Osteoblast (primary cell): ENCODE data around the gene ARHGEF40. TPM values are rescaled to one million over a fixed set of nuclear protein-coding genes. Genes with fewer than 3 reads are reported as not detected.

ENCODE experiments used
- DNase-seq: peaks from one replicate; pipeline ENCODE4 v3.0.0; 2011; ENCODE audit warnings: low spot score, mixed read lengths; ENCODE audit not compliant: insufficient read length; ENCODE audit errors: missing footprints
- H2AFZ ChIP-seq: 2 replicates; pipeline ENCODE4 v1.6.0; 2011; ENCODE audit warnings: mild to moderate bottlenecking, low read length
- H3K27ac ChIP-seq: 2 replicates; pipeline ENCODE4 v1.5.1; 2011; ENCODE audit warnings: mild to moderate bottlenecking, low read depth, low read length, moderate library complexity
- H3K27me3 ChIP-seq: 2 replicates; pipeline ENCODE4 v1.6.0; 2012; ENCODE audit warnings: mild to moderate bottlenecking, control low read depth, inconsistent platforms, low read length, moderate library complexity; ENCODE audit not compliant: insufficient read depth
- H3K36me3 ChIP-seq: 2 replicates; pipeline ENCODE4 v1.5.1; 2011; ENCODE audit warnings: mild to moderate bottlenecking, low read length, control low read depth, moderate library complexity; ENCODE audit not compliant: insufficient read depth
- H3K4me1 ChIP-seq: 2 replicates; pipeline ENCODE4 v1.5.1; 2011; ENCODE audit warnings: mild to moderate bottlenecking, low read length, control low read depth, moderate library complexity; ENCODE audit not compliant: insufficient read depth
- H3K4me2 ChIP-seq: 2 replicates; pipeline ENCODE4 v1.6.0; 2011; ENCODE audit warnings: mild to moderate bottlenecking, low read length; ENCODE audit not compliant: insufficient read depth
- H3K4me3 ChIP-seq: fragments of 200-600 bp; sonication (generic); 3 replicates; pipeline ENCODE4 v1.5.1; 2012; ENCODE audit warnings: mild to moderate bottlenecking, low read length, inconsistent platforms; ENCODE audit not compliant: insufficient read depth
- H3K79me2 ChIP-seq: 2 replicates; pipeline ENCODE4 v1.6.0; 2012; ENCODE audit warnings: mild to moderate bottlenecking, low read length, control low read depth, inconsistent platforms; ENCODE audit not compliant: insufficient read depth
- H3K9me3 ChIP-seq: 2 replicates; pipeline ENCODE4 v1.5.1; 2011; ENCODE audit warnings: low read depth, low read length, control low read depth
- H4K20me1 ChIP-seq: 2 replicates; pipeline ENCODE4 v1.6.0; 2012; ENCODE audit warnings: mild to moderate bottlenecking, low read length, control low read depth; ENCODE audit not compliant: insufficient read depth
- CTCF ChIP-seq: IDR thresholded peaks from 2 replicates; pipeline ENCODE4 v1.5.1; 2011; ENCODE audit warnings: mild to moderate bottlenecking, low read depth, low read length, moderate library complexity; ENCODE audit errors: extremely low read depth
- total RNA-seq: library from RNA; depleted of rRNA; stranded (reverse); fragments of >200 nt; gene quantifications from 2 replicates; pipeline ENCODE4 v1.2.3, GENCODE V29; 2012

Gene ARHGEF40
- total RNA-seq, 1 donor, result 33.3 TPM

DNA sequence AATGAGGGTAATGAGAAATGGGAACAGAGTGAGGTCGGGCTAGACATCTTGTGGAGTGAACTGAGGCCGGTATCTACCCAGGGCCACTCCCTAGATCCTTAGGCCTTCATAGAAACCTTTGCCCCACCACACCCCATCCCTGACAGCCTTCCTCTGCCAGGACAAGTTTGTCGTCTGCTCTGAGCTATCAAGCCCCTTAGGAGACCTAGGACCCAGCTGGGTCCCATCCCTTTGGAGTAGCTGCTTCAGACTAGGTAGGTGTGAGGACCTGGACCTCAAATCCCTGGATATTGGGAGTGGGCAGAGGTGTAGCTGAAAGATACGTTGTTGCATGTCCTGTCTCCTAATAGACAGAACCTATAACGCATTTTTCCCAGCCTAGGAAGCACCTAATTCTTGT lies 30.8 kb downstream of the ARHGEF40 start, which contains the start of gene TMEM253:
Gene TMEM253 (plus strand): TSS at position 136 of the 400 bp plus-strand sequence. CDS start 278 bp downstream, outside the sequence.
- H3K27ac ChIP-seq, result no peak within 1 kb of the TSS
- peak; percentile 77 for DNase-seq

GRCh38 chr14:21101802-21102413 lies 31.8 kb downstream of the ARHGEF40 start:
- Histone ChIP-seq H2AFZ (no peak overlapping the region), H3K36me3 (no peaks in the 10 kb centered on the region), H3K9me3 (no peaks in the 10 kb centered on the region), H3K4me2 (no peak overlapping the region), H3K79me2 (no peaks in the 10 kb centered on the region), H3K27ac (no peak overlapping the region), H3K4me3 (no peak overlapping the region), H3K27me3 (peaks cover 6% of the 10 kb centered on the region), H3K4me1 (peaks cover 33% of the 10 kb centered on the region), H4K20me1 (no peaks in the 10 kb centered on the region)
- no peak for TF ChIP-seq CTCF
- DNase-seq, result no peak

More for the DNA sequence above, 30.8 kb downstream of the ARHGEF40 start, which contains the start of gene TMEM253:
- no peak within 1 kb of the TSS for H3K4me2 ChIP-seq
- no peak within 1 kb of the TSS for H3K4me3 ChIP-seq
- no peak for TF ChIP-seq CTCF
- H3K9me3 ChIP-seq, result no peaks in the 10 kb centered on the region
- no peaks in the 10 kb centered on the region for H4K20me1 ChIP-seq
- H3K27me3 ChIP-seq, result peaks cover 6% of the 10 kb centered on the region
- H2AFZ ChIP-seq, result no peak within 1 kb of the TSS
- H3K79me2 ChIP-seq, result no peaks in the 10 kb centered on the region
- H3K4me1 ChIP-seq, result peaks cover 27% of the 10 kb centered on the region
- no peaks in the 10 kb centered on the region for H3K36me3 ChIP-seq

- no peak for TF ChIP-seq CTCF
- H3K27ac ChIP-seq, result no peak overlapping the region
- peak overlapping the region; percentile 79 for H2AFZ ChIP-seq
- H3K36me3 ChIP-seq, result no peaks in the 10 kb centered on the region
- H3K9me3 ChIP-seq, result no peaks in the 10 kb centered on the region
- no peaks in the 10 kb centered on the region for H3K79me2 ChIP-seq
- H3K4me2 ChIP-seq, result peak overlapping the region; percentile 89
- no peaks in the 10 kb centered on the region for H4K20me1 ChIP-seq
- H3K4me1 ChIP-seq, result peaks cover 40% of the 10 kb centered on the region
- peak overlapping the region; percentile 84 for H3K4me3 ChIP-seq
- peak; percentile 63 for DNase-seq
- H3K27me3 ChIP-seq, result peaks cover 6% of the 10 kb centered on the region
These were observed 32.7 kb downstream of the ARHGEF40 start for GRCh38 chr14:21102521-21103410.

DNA sequence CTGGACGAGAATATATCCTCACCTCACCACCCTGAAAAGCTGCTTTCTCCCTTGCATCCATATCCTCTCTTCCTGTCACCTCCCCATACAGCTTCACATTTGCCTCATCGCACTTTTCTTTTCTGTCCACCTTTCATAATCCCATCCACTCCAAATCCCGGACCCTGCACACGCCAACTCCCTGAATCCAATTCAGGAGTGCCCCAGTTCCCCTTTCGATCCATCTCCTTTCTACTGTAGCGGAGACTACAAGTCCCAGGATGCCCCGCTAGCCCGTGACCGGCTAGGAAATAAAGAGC lies 33.3 kb downstream of the ARHGEF40 start:
- H4K20me1 ChIP-seq, result no peaks in the 10 kb centered on the region
- H3K36me3 ChIP-seq, result no peaks in the 10 kb centered on the region
- peaks cover 42% of the 10 kb centered on the region for H3K4me1 ChIP-seq
- H3K4me2 ChIP-seq, result peak overlapping the region; percentile 89
- H3K4me3 ChIP-seq, result peak overlapping the region; percentile 84
- no peaks in the 10 kb centered on the region for H3K79me2 ChIP-seq
- H3K27me3 ChIP-seq, result peaks cover 6% of the 10 kb centered on the region
- DNase-seq, result no peak
- H3K9me3 ChIP-seq, result no peaks in the 10 kb centered on the region
- no peak for TF ChIP-seq CTCF
- peak overlapping the region; percentile 98 for H3K27ac ChIP-seq
- H2AFZ ChIP-seq, result peak overlapping the region; percentile 79
